Thyroid gland (tissue), 4 donors: ENCODE data around the gene LRRC8A. TPM values are rescaled to one million over a fixed set of nuclear protein-coding genes. Genes with fewer than 3 reads are reported as not detected.
A peak's percentile ranks its signal among the peaks of the same experiment; 100 is the strongest.

Experiments
- DNase-seq, 2 donors: peaks; one replicate each; pipeline ENCODE4 v3.0.0-alpha.2; 2019
- H3K27ac ChIP-seq, 3 donors: fragments of 200-600 bp; sonication (generic); 1 replicate in 2 of 3; 2 replicates in 1 of 3; pipeline ENCODE4 v1.5.1; 2016 to 2019; ENCODE audit warnings: mild to moderate bottlenecking in 1 of 3, moderate library complexity in 1 of 3
- H3K27me3 ChIP-seq: fragments of 200-600 bp; sonication (generic); one replicate; pipeline ENCODE4 v1.5.1; 2019
- H3K36me3 ChIP-seq, 2 donors: fragments of 200-600 bp; sonication (generic); one replicate each; pipeline ENCODE4 v1.5.1; 2016 to 2019
- H3K4me1 ChIP-seq, 2 donors: fragments of 200-600 bp; sonication (generic); one replicate each; pipeline ENCODE4 v1.5.1; 2017 to 2019
- H3K4me3 ChIP-seq, 3 donors: fragments of 200-600 bp; sonication (generic); replicated peaks in 1 of 3; 1 replicate in 2 of 3; 2 replicates in 1 of 3; pipeline ENCODE4 v1.5.1; 2016; ENCODE audit warnings: mild to moderate bottlenecking in 1 of 3
- H3K9me3 ChIP-seq: fragments of 200-600 bp; sonication (generic); one replicate; pipeline ENCODE4 v1.5.1; 2017
- POLR2A ChIP-seq, 2 donors: fragments of 450-650 bp; IDR thresholded peaks; one replicate each; pipeline ENCODE4 v1.6.1; 2017; ENCODE audit warnings: antibody characterized with exemption in 2 of 2, mild to moderate bottlenecking in 2 of 2, moderate library complexity in 1 of 2
- WGBS, 2 donors: methylation state at CpG; one replicate each; pipeline ENCODE4 v1.1.5; 2017; 5-methylcytosine and 5-hydroxymethylcytosine counted together
- intact Hi-C: fragments of 100-400 bp; cut with DNase I; formaldehyde crosslinking; loops from one replicate; pipeline ENCODE4 v1.15.1; 2023
- total RNA-seq, 4 donors: library from RNA; depleted of rRNA; stranded (reverse); fragments of >200 nt; gene quantifications; one replicate each; pipeline ENCODE4 v1.2.3, GENCODE V29; 2016
- TF ChIP-seq, protein P1 (sequence below), 6 experiments: fragments of 200-600 bp in 3 of 6; fragments of 450-650 bp in 3 of 6; sonication (generic) in 3 of 6; IDR thresholded peaks; one replicate each; pipeline ENCODE4 v1.5.1; 2016 to 2019; ENCODE audit warnings: antibody characterized with exemption in 6 of 6, mild to moderate bottlenecking in 2 of 6, inconsistent platforms in 1 of 6, moderate library complexity in 1 of 6

LRRC8A gene
- total RNA-seq, 4 donors from 2014 or later: 56.3 to 65.6 (median 61.5) TPM

DNA sequence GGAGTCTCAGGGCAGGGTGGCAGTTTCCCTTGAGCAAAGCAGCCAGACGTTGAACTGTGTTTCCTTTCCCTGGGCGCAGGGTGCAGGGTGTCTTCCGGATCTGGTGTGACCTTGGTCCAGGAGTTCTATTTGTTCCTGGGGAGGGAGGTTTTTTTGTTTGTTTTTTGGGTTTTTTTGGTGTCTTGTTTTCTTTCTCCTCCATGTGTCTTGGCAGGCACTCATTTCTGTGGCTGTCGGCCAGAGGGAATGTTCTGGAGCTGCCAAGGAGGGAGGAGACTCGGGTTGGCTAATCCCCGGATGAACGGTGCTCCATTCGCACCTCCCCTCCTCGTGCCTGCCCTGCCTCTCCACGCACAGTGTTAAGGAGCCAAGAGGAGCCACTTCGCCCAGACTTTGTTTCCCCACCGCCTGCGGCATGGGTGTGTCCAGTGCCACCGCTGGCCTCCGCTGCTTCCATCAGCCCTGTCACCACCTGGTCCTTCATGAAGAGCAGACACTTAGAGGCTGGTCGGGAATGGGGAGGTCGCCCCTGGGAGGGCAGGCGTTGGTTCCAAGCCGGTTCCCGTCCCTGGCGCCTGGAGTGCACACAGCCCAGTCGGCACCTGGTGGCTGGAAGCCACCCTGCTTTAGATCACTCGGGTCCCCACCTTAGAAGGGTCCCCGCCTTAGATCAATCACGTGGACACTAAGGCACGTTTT, 35.4 kb downstream of the LRRC8A start:
- Histone ChIP-seq H3K9me3 (no peaks in the 10 kb centered on the region), H3K27ac (peak overlapping the region; percentile 92 to 100 (median 96)), H3K4me1 (peaks cover 73 to 97% of the 10 kb centered on the region in 2 donors), H3K4me3 (no peak overlapping the region), H3K36me3 (peaks cover 0 to 2% of the 10 kb centered on the region in 2 donors), H3K27me3 (no peaks in the 10 kb centered on the region)
- WGBS, 2 donors: 39 to 41% methylated on average over 26 of the region's 26 CpGs
- intact Hi-C loops: no loop called here
- TF ChIP-seq POLR2A (IDR thresholded peaks at IDR 0.05): peak in 1 of 2 donors; percentile 78
- TF ChIP-seq, protein P1, sequence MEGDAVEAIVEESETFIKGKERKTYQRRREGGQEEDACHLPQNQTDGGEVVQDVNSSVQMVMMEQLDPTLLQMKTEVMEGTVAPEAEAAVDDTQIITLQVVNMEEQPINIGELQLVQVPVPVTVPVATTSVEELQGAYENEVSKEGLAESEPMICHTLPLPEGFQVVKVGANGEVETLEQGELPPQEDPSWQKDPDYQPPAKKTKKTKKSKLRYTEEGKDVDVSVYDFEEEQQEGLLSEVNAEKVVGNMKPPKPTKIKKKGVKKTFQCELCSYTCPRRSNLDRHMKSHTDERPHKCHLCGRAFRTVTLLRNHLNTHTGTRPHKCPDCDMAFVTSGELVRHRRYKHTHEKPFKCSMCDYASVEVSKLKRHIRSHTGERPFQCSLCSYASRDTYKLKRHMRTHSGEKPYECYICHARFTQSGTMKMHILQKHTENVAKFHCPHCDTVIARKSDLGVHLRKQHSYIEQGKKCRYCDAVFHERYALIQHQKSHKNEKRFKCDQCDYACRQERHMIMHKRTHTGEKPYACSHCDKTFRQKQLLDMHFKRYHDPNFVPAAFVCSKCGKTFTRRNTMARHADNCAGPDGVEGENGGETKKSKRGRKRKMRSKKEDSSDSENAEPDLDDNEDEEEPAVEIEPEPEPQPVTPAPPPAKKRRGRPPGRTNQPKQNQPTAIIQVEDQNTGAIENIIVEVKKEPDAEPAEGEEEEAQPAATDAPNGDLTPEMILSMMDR (IDR thresholded peaks at IDR 0.05): no peak
- peak; percentile 94 to 97 for DNase-seq

DNA sequence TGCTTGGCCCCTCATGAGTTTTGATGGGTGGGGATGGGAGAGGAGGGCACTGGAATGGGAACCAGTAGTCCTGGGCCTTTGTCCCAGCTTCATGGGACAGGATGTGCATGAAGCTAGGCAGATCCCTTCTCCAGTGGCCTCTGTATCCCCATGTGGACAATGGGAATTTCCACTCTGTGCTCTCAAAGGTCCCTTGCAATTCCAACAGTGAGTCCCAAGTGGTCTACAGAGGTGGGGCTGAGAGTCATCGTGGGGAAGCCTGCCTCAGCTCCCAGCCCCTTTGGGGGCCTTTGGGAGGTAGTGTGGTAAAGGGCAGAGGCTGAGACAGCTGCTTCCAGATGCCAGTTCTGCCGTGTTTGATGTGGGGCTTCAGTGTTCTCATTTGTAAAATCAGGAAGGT, 37.0 kb downstream of the LRRC8A start:
- Histone ChIP-seq H3K4me3 (no peak overlapping the region), H3K27me3 (no peaks in the 10 kb centered on the region), H3K36me3 (peaks cover 0 to 2% of the 10 kb centered on the region in 2 donors), H3K4me1 (peaks cover 64 to 91% of the 10 kb centered on the region in 2 donors), H3K27ac (peak overlapping the region; percentile 80 to 100 (median 92)), H3K9me3 (no peaks in the 10 kb centered on the region)
- TF ChIP-seq, protein P1 (IDR thresholded peaks at IDR 0.05): no peak
- no peak for TF ChIP-seq POLR2A (IDR thresholded peaks at IDR 0.05)
- intact Hi-C loops: no loop called here
- 60 to 75% methylated on average over 1 to 2 of the region's 2 CpGs for WGBS, 2 donors
- no peak for DNase-seq

GRCh38 chr9:128919402-128920089, 37.6 kb downstream of the LRRC8A start:
- TF ChIP-seq, protein P1 (IDR thresholded peaks at IDR 0.05): no peak
- TF ChIP-seq POLR2A (IDR thresholded peaks at IDR 0.05): no peak
- intact Hi-C loops: loop anchor here (5.0 kb wide), 1 partner anchor 37 kb away; the partner anchor contains the start of genes KYAT1 and LRRC8A

GRCh38 chr9:128920381-128921058, 38.6 kb downstream of the LRRC8A start, which contains the start of gene PHYHD1:
TSS of gene PHYHD1 (plus strand) at chr9:128920982. CDS start at chr9:128922324, 1,342 bp downstream.
- WGBS, 2 donors: 21 to 25% methylated on average over 13 of the region's 13 CpGs
- Histone ChIP-seq H3K27me3 (no peaks in the 10 kb centered on the region), H3K4me1 (peaks cover 58 to 75% of the 10 kb centered on the region in 2 donors), H3K36me3 (peaks cover 0 to 2% of the 10 kb centered on the region in 2 donors), H3K9me3 (no peaks in the 10 kb centered on the region), H3K4me3 (peak within 1 kb of the TSS in 2 of 3 donors; percentile 25 to 42), H3K27ac (peak within 1 kb of the TSS; percentile 80 to 100 (median 92))
- DNase-seq: peak; percentile 97 to 98
- intact Hi-C loops: loop anchor here (5.0 kb wide), 1 partner anchor 38 kb away; the partner anchor contains the start of genes KYAT1 and LRRC8A
- peak in 1 of 2 donors; percentile 73 for TF ChIP-seq POLR2A (IDR thresholded peaks at IDR 0.05)
- TF ChIP-seq, protein P1 (IDR thresholded peaks at IDR 0.05): no peak

More at GRCh38 chr9:128919402-128920089, 37.6 kb downstream of the LRRC8A start:
- peak in 1 of 2 donors; percentile 47 for DNase-seq
- WGBS, 2 donors: 72 to 76% methylated on average over 10 to 14 of the region's 14 CpGs
- Histone ChIP-seq H3K27me3 (no peaks in the 10 kb centered on the region), H3K4me1 (peaks cover 59 to 84% of the 10 kb centered on the region in 2 donors), H3K27ac (peak overlapping the region; percentile 80 to 100 (median 92)), H3K9me3 (no peaks in the 10 kb centered on the region), H3K4me3 (no peak overlapping the region), H3K36me3 (peaks cover 0 to 2% of the 10 kb centered on the region in 2 donors)
